ENCODE measurements around the gene SORCS2. TPM values are rescaled to one million over a fixed set of nuclear protein-coding genes. Genes with fewer than 3 reads are reported as not detected.

Gene SORCS2
- total RNA-seq, 1 donor: 0.27 TPM

GRCh38 chr4:7559316-7559715, 367.0 kb downstream of the SORCS2 start:
- no peak for DNase-seq (ENCODE audit: low read depth)
- TF ChIP-seq CTCF (IDR thresholded peaks at IDR 0.05; ENCODE audit: insufficient read depth, low read length): no peak
- no peak overlapping the region for H3K4me3 ChIP-seq (ENCODE audit: low read depth, low read length)

GRCh38 chr4:7559741-7560395, 367.5 kb downstream of the SORCS2 start:
- TF ChIP-seq CTCF (IDR thresholded peaks at IDR 0.05; ENCODE audit: insufficient read depth, low read length): no peak
- no peak for DNase-seq (ENCODE audit: low read depth)
- no peak overlapping the region for H3K4me3 ChIP-seq (ENCODE audit: low read depth, low read length)

GRCh38 chr4:7561557-7561956, 369.2 kb downstream of the SORCS2 start:
- DNase-seq (ENCODE audit: low read depth): no peak
- no peak for TF ChIP-seq CTCF (IDR thresholded peaks at IDR 0.05; ENCODE audit: insufficient read depth, low read length)
- no peak overlapping the region for H3K4me3 ChIP-seq (ENCODE audit: low read depth, low read length)

GRCh38 chr4:7564242-7564641, 371.9 kb downstream of the SORCS2 start:
- no peak overlapping the region for H3K4me3 ChIP-seq (ENCODE audit: low read depth, low read length)
- TF ChIP-seq CTCF (IDR thresholded peaks at IDR 0.05; ENCODE audit: insufficient read depth, low read length): no peak
- no peak for DNase-seq (ENCODE audit: low read depth)

GRCh38 chr4:7565483-7565882, 373.1 kb downstream of the SORCS2 start:
- no peak for TF ChIP-seq CTCF (IDR thresholded peaks at IDR 0.05; ENCODE audit: insufficient read depth, low read length)
- DNase-seq (ENCODE audit: low read depth): no peak
- H3K4me3 ChIP-seq (ENCODE audit: low read depth, low read length): no peak overlapping the region

GRCh38 chr4:7569810-7570783, 377.8 kb downstream of the SORCS2 start:
- no peak for DNase-seq (ENCODE audit: low read depth)
- no peak for TF ChIP-seq CTCF (IDR thresholded peaks at IDR 0.05; ENCODE audit: insufficient read depth, low read length)
- no peak overlapping the region for H3K4me3 ChIP-seq (ENCODE audit: low read depth, low read length)
